Psoas muscle (tissue), 8 donors: ENCODE results near the gene DNASE1. TPM values are rescaled to one million over a fixed set of nuclear protein-coding genes. Genes with fewer than 3 reads are reported as not detected.
"Not testable (repeated sequence)": the region's sequence is repeated elsewhere in the genome, so short reads cannot be mapped to it uniquely, and the experiment has no call there.

Source experiments
- ATAC-seq, 4 donors: fragments of 200-7000 bp; cut with Tn5 transposase; one replicate each; pipeline ENCODE4 v1.9.1; 2020; ENCODE audit warnings: moderate library complexity in 3 of 4, mild to moderate bottlenecking in 2 of 4
- DNase-seq, 2 donors: peaks; one replicate each; pipeline ENCODE4 v3.0.0-alpha.2; 2020
- H3K27ac ChIP-seq: fragments of 200-600 bp; one replicate; pipeline ENCODE4 v1.8.0; 2022
- H3K27me3 ChIP-seq, 3 donors: fragments of 200-600 bp in 1 of 3; one replicate each; pipeline versions ENCODE4 v1.6.1 to v1.8.0; 2013 to 2022; ENCODE audit warnings: low read length in 2 of 3, mild to moderate bottlenecking in 2 of 3, moderate library complexity in 1 of 3; ENCODE audit not compliant: insufficient read depth in 3 of 3
- H3K36me3 ChIP-seq, 2 donors: fragments of 200-600 bp in 1 of 2; one replicate each; pipeline versions ENCODE4 v1.6.1 to v1.8.0; 2013 to 2022; ENCODE audit warnings: low read depth in 1 of 2, mild to moderate bottlenecking in 1 of 2, moderate library complexity in 1 of 2; ENCODE audit not compliant: insufficient read depth in 1 of 2
- H3K4me1 ChIP-seq: fragments of 200-600 bp; one replicate; pipeline ENCODE4 v1.8.0; 2022
- H3K4me3 ChIP-seq: fragments of 200-600 bp; one replicate; pipeline ENCODE4 v1.8.0; 2022; ENCODE audit warnings: mild to moderate bottlenecking
- H3K9me3 ChIP-seq: fragments of 200-600 bp; one replicate; pipeline ENCODE4 v1.8.0; 2022
- WGBS, 3 donors: extraction: QIAGEN DNeasy Blood & Tissue Kit; methylation state at CpG; one replicate each; pipeline versions ENCODE4 v1.1.6 to v1.1.7; 2013; 5-methylcytosine and 5-hydroxymethylcytosine counted together
- intact Hi-C, 2 donors: fragments of 100-400 bp; cut with DNase I; formaldehyde crosslinking; loops; one replicate each; pipeline versions ENCODE4 v1.11.0 to v1.14.2; 2022
- polyA plus RNA-seq, 3 donors: library from polyadenylated mRNA; stranded (reverse); fragments of 200-250 nt; gene quantifications; one replicate each; pipeline ENCODE4 v1.2.3, GENCODE V29; 2013
- total RNA-seq, 4 donors: library from RNA; stranded (reverse); fragmentation: NEBNext Ultra II Directional in 2 of 4; extraction: Animal tissue kit (Norgen Biotek cat#: 25700) in 2 of 4; gene quantifications; one replicate each; pipeline versions ENCODE4 v1.2.1 to v1.2.4, GENCODE V29; 2021 to 2023
- TF ChIP-seq, protein P1 (sequence below): fragments of 200-600 bp; IDR thresholded peaks from one replicate; pipeline ENCODE4 v1.8.0; 2022; ENCODE audit warnings: antibody characterized with exemption
- donor health status: healthy with polysubstance abuse.
- donor health status: DM: no; HTN: no; CAD: no; lungs with moderate emphysema.
- donor health status: Bipolar disorder and iron deficiency.
- donor health status: healthy.
- donor health status: DM: yes; HTN: yes; CAD: no.
- donor health status: DM: no; HTN: no; CAD: no.
- donor health status: DM: no; HTN: no; CAD: no.
- donor health status: DM: yes; HTN: yes; CAD: no.

Gene DNASE1
- total and polyA plus RNA-seq, 7 donors, result 0.46 to 7.3 (median 3.1) TPM

DNA sequence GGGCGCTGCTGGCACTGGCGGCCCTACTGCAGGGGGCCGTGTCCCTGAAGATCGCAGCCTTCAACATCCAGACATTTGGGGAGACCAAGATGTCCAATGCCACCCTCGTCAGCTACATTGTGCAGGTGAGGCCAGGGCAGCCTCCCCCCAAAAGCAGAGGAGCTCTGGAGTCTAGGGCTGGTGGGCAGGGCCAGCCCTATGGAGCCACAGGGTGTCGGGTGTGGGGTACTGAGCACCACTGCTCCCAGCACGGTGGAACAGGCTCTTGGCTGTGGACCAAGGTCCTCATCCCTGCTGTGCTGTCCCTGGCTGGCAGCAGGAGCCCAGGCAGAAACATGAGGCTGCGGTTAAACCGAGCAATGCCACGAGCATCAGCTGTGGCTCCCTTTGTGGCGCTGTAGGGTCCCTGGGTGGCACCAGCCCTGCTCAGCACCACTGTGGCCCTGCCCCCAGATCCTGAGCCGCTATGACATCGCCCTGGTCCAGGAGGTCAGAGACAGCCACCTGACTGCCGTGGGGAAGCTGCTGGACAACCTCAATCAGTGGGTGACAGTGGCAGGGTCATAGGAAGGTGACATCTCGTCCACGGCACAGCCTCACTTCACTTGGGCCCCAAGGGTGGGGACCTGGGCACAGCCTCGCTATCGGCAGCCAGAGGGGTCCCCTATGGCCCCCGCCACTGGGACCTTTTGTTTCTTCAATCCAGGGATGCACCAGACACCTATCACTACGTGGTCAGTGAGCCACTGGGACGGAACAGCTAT lies 1.1 kb downstream of the DNASE1 start:
- Histone ChIP-seq H3K27me3 (no peaks in the 10 kb centered on the region), H3K4me1 (no peaks in the 10 kb centered on the region), H3K36me3 (peaks cover 0 to 75% of the 10 kb centered on the region in 2 donors), H3K27ac (no peak overlapping the region), H3K9me3 (no peaks in the 10 kb centered on the region), H3K4me3 (no peak overlapping the region)
- ATAC-seq (no peak), DNase-seq (peak in 1 of 2 donors; percentile 35)
- intact Hi-C loops, result no loop called here
- WGBS, 3 donors, result 77 to 81% (median 78%) methylated on average over 21 of the region's 21 CpGs
- TF ChIP-seq, protein P1, sequence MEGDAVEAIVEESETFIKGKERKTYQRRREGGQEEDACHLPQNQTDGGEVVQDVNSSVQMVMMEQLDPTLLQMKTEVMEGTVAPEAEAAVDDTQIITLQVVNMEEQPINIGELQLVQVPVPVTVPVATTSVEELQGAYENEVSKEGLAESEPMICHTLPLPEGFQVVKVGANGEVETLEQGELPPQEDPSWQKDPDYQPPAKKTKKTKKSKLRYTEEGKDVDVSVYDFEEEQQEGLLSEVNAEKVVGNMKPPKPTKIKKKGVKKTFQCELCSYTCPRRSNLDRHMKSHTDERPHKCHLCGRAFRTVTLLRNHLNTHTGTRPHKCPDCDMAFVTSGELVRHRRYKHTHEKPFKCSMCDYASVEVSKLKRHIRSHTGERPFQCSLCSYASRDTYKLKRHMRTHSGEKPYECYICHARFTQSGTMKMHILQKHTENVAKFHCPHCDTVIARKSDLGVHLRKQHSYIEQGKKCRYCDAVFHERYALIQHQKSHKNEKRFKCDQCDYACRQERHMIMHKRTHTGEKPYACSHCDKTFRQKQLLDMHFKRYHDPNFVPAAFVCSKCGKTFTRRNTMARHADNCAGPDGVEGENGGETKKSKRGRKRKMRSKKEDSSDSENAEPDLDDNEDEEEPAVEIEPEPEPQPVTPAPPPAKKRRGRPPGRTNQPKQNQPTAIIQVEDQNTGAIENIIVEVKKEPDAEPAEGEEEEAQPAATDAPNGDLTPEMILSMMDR, result no peak

DNA sequence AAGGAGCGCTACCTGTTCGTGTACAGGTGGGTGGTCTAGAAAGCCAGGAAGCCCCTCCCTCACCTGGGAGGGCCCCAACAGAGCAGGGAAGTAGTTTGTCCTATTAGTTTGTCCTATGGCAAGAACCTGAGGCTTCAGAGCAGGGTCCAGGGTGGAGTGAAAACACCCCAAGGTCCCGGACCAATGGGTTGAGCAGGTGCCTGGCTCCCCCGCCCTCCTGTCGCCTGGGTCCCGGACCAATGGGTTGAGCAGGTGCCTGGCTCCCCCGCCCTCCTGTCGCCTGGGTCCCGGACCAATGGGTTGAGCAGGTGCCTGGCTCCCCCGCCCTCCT lies 1.6 kb downstream of the DNASE1 start:
- peaks cover 0 to 75% of the 10 kb centered on the region in 2 donors for H3K36me3 ChIP-seq
- H3K27me3 ChIP-seq, ATAC-seq, H3K4me1 ChIP-seq, DNase-seq, H3K9me3 ChIP-seq, H3K27ac ChIP-seq, H3K4me3 ChIP-seq, intact Hi-C loops: not testable (repeated sequence)
- 77 to 94% (median 90%) methylated on average over 4 to 7 of the region's 10 CpGs for WGBS, 3 donors

DNA sequence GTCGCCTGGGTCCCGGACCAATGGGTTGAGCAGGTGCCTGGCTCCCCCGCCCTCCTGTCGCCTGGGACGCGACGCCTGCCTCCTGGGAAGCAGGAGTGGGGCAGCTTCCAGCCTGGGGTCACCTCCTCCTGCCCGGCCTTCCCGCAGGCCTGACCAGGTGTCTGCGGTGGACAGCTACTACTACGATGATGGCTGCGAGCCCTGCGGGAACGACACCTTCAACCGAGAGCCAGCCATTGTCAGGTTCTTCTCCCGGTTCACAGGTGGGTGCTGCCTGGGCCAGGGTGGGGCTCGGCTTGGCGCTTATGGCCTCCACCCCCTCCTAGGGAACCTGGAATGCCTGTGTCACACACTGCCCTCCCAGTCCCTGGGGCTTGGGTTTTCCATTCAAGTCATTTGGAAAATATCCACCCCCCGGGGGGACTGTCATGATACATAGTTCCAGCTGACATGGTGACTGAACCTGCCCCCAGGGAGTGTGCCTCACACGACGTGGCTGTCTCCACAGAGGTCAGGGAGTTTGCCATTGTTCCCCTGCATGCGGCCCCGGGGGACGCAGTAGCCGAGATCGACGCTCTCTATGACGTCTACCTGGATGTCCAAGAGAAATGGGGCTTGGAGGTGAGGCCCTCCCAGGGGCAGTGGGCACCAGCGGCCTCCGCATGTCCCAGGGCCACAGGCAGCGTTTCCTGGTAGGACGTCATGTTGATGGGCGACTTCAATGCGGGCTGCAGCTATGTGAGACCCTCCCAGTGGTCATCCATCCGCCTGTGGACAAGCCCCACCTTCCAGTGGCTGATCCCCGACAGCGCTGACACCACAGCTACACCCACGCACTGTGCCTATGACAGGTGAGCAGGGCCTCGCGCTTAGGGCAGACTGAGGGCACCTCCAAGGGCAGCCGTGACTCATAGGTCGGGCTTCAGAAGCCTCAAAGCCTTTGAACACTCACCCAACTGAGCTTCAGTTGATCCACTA lies 2.3 kb downstream of the DNASE1 start:
- Histone ChIP-seq H3K9me3 (no peaks in the 10 kb centered on the region), H3K36me3 (peaks cover 0 to 75% of the 10 kb centered on the region in 2 donors), H3K27ac (no peak overlapping the region), H3K27me3 (no peaks in the 10 kb centered on the region), H3K4me3 (no peak overlapping the region), H3K4me1 (no peaks in the 10 kb centered on the region)
- 86 to 88% (median 88%) methylated on average over 40 to 42 of the region's 42 CpGs for WGBS, 3 donors
- peak in 3 of 4 donors; percentile 36 to 41 (median 38) for ATAC-seq
- TF ChIP-seq, protein P1, result no peak
- DNase-seq, result peak in 1 of 2 donors; percentile 39
- intact Hi-C loops, result no loop called here

DNA sequence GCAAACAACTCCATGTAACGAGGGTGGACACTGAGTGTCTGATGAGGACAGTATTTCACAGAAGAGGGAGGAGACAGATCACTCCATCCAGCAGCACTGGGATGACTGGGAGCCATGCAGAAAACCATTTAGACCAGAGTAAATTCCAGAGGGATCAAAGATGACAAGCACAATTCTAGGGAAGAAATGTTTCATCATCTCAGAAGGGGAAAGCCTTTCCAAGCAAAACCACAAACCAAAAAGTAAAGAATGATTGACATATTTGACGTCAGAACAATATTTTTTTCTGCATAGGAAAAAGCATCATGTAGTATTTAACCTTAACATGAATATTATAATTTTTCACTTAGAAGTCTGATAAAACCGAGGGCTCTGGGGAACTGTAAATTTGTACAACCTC lies 4.8 kb downstream of the DNASE1 start:
- intact Hi-C loops, result no loop called here
- Histone ChIP-seq H3K9me3 (no peaks in the 10 kb centered on the region), H3K27ac (no peak overlapping the region), H3K27me3 (no peaks in the 10 kb centered on the region), H3K4me1 (no peaks in the 10 kb centered on the region), H3K4me3 (no peak overlapping the region), H3K36me3 (peaks cover 0 to 94% of the 10 kb centered on the region in 2 donors)
- DNase-seq (no peak), ATAC-seq (no peak)
- WGBS, 3 donors, result 75 to 78% (median 77%) methylated on average over 3 of the region's 3 CpGs
- TF ChIP-seq, protein P1, result no peak

DNA sequence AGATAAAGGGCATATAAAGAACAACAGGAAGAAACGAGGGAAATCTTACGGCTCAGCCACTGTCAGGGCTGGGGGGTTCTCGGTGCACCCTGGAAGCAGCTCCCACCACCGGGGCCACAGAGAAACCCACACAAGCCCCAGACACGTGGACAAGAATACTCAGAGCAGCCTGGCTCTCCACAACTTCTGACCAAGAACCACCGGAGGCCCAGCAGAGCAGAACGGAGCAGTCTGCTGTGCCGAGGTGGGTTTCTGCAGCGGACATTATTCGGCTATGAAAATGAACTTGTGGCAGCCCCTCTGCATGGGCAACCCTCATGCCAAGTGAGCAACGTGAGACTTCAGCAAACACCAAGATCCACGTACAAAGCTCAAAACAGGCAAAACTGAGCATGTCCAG lies 6.8 kb downstream of the DNASE1 start:
- ATAC-seq (no peak), DNase-seq (peak in 1 of 2 donors; percentile 17)
- no peak overlapping the region for H3K4me3 ChIP-seq
- no peaks in the 10 kb centered on the region for H3K9me3 ChIP-seq
- no peaks in the 10 kb centered on the region for H3K27me3 ChIP-seq
- H3K36me3 ChIP-seq, result peaks cover 7 to 98% of the 10 kb centered on the region in 2 donors
- TF ChIP-seq, protein P1, result no peak
- H3K27ac ChIP-seq, result no peak overlapping the region
- 85 to 87% (median 86%) methylated on average over 12 of the region's 12 CpGs for WGBS, 3 donors
- intact Hi-C loops, result no loop called here
- no peaks in the 10 kb centered on the region for H3K4me1 ChIP-seq
